OCI-LY1 (cell line): Measurements from ENCODE around the gene TOP1.

Experiments used
- H2AFZ ChIP-seq: fragments of 200-600 bp; sonication (generic), shearing (Covaris generic); 2 replicates; pipeline ENCODE4 v1.6.0; 2014; ENCODE audit warnings: antibody characterized with exemption, mild to moderate bottlenecking, low read length
- H3F3A ChIP-seq: fragments of 200-600 bp; sonication (generic), shearing (Covaris generic); 2 replicates; pipeline ENCODE4 v1.6.0; 2014; ENCODE audit warnings: mild to moderate bottlenecking, antibody characterized with exemption, low read length, moderate library complexity; ENCODE audit not compliant: insufficient read depth
- H3K27ac ChIP-seq: fragments of 200-600 bp; sonication (generic); 2 replicates; pipeline ENCODE4 v1.5.1; 2014; ENCODE audit warnings: low read length, mixed run types, mild to moderate bottlenecking, low read depth; ENCODE audit not compliant: poor library complexity, severe bottlenecking
- H3K27me3 ChIP-seq: fragments of 200-600 bp; sonication (generic); 2 replicates; pipeline ENCODE4 v1.6.0; 2014; ENCODE audit warnings: antibody characterized with exemption, mild to moderate bottlenecking, low read length, moderate library complexity; ENCODE audit not compliant: insufficient read depth
- H3K36me3 ChIP-seq: fragments of 200-600 bp; sonication (generic); 2 replicates; pipeline ENCODE4 v1.6.1; 2014; ENCODE audit warnings: mild to moderate bottlenecking, antibody characterized with exemption, low read length, moderate library complexity, mixed read lengths; ENCODE audit not compliant: insufficient read depth
- H3K4me1 ChIP-seq: fragments of 200-600 bp; sonication (generic); 2 replicates; pipeline ENCODE4 v1.5.1; 2014; ENCODE audit warnings: mild to moderate bottlenecking, low read length, moderate library complexity; ENCODE audit not compliant: insufficient read depth, severe bottlenecking
- H3K4me2 ChIP-seq: fragments of 200-600 bp; sonication (generic), shearing (Covaris generic); 2 replicates; pipeline ENCODE4 v1.6.1; 2014; ENCODE audit warnings: low read length
- H3K4me3 ChIP-seq: fragments of 200-600 bp; sonication (generic); 2 replicates; pipeline ENCODE4 v1.5.1; 2014; ENCODE audit warnings: low read length, low read depth, mild to moderate bottlenecking, mixed read lengths; ENCODE audit not compliant: poor library complexity, severe bottlenecking
- H3K79me2 ChIP-seq: fragments of 200-600 bp; shearing (Covaris generic); 2 replicates; pipeline ENCODE4 v1.6.1; 2016; ENCODE audit warnings: mixed run types, low read length, mixed read lengths; ENCODE audit not compliant: insufficient read depth
- H3K9ac ChIP-seq: fragments of 200-600 bp; sonication (generic), shearing (Covaris generic); 2 replicates; pipeline ENCODE4 v1.6.1; 2014; ENCODE audit warnings: mild to moderate bottlenecking, low read length, mixed read lengths
- H3K9me2 ChIP-seq: fragments of 200-600 bp; sonication (generic), shearing (Covaris generic); 2 replicates; pipeline ENCODE4 v1.6.1; 2014; ENCODE audit warnings: low read depth, mild to moderate bottlenecking, low read length, mixed read lengths
- H3K9me3 ChIP-seq: fragments of 200-600 bp; shearing (Covaris generic); 2 replicates; pipeline ENCODE4 v1.6.1; 2014; ENCODE audit warnings: low read length, mixed read lengths
- H4K20me1 ChIP-seq: fragments of 200-600 bp; sonication (generic), shearing (Covaris generic); 2 replicates; pipeline ENCODE4 v1.6.0; 2016; ENCODE audit warnings: mild to moderate bottlenecking, low read length; ENCODE audit not compliant: insufficient read depth
- EZH2 ChIP-seq: fragments of 200-600 bp; sonication (generic), shearing (Covaris generic); IDR thresholded peaks from 2 replicates; pipeline ENCODE4 v1.8.0; 2017; ENCODE audit warnings: borderline replicate concordance, mixed run types, mild to moderate bottlenecking, antibody characterized with exemption, low read length, moderate library complexity, mixed read lengths
- TF ChIP-seq, protein P1 (sequence below): fragments of 200-600 bp; sonication (generic), shearing (Covaris generic); IDR thresholded peaks from 2 replicates; pipeline ENCODE4 v1.5.1; 2017; ENCODE audit warnings: mild to moderate bottlenecking, antibody characterized with exemption, low read length, moderate library complexity, mixed read lengths

TOP1 gene

DNA sequence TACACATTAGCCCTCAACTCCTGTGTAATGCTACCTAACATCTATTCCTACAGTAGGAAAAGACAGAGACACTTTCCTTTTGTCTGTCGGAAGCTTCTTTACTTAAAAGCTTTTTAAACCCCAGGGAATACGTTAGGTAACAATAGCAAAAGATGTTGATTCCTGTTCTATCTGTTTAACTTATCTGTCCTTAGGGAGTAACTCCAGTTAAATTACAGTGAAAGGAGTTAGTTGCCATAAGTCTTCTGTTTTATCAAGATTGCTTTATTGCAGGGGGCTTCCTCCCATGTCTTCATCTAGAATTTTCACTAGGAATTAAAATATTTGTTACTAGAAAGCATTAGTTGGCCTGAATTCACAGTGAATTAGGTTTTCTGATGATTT, 26.2 kb downstream of the TOP1 start:
- Histone ChIP-seq H3K4me3 (no peak overlapping the region), H3K27me3 (no peaks in the 10 kb centered on the region), H3K9me2 (no peaks in the 10 kb centered on the region), H3F3A (0 out of 2 replicates have a peak, but pooled peaks cover 4% of the 10 kb centered on the region), H3K4me1 (peaks cover 35% of the 10 kb centered on the region), H3K36me3 (peaks cover 76% of the 10 kb centered on the region), H3K27ac (no peak overlapping the region), H3K4me2 (no peak overlapping the region), H2AFZ (no peak overlapping the region), H3K79me2 (peaks cover 98% of the 10 kb centered on the region), H3K9ac (no peak overlapping the region), H3K9me3 (peaks cover 5% of the 10 kb centered on the region; the same call in 1 of the 2 replicates), H4K20me1 (no peaks in the 10 kb centered on the region)
- TF ChIP-seq EZH2 = no peak
- TF ChIP-seq, protein P1, sequence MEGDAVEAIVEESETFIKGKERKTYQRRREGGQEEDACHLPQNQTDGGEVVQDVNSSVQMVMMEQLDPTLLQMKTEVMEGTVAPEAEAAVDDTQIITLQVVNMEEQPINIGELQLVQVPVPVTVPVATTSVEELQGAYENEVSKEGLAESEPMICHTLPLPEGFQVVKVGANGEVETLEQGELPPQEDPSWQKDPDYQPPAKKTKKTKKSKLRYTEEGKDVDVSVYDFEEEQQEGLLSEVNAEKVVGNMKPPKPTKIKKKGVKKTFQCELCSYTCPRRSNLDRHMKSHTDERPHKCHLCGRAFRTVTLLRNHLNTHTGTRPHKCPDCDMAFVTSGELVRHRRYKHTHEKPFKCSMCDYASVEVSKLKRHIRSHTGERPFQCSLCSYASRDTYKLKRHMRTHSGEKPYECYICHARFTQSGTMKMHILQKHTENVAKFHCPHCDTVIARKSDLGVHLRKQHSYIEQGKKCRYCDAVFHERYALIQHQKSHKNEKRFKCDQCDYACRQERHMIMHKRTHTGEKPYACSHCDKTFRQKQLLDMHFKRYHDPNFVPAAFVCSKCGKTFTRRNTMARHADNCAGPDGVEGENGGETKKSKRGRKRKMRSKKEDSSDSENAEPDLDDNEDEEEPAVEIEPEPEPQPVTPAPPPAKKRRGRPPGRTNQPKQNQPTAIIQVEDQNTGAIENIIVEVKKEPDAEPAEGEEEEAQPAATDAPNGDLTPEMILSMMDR = no peak

DNA sequence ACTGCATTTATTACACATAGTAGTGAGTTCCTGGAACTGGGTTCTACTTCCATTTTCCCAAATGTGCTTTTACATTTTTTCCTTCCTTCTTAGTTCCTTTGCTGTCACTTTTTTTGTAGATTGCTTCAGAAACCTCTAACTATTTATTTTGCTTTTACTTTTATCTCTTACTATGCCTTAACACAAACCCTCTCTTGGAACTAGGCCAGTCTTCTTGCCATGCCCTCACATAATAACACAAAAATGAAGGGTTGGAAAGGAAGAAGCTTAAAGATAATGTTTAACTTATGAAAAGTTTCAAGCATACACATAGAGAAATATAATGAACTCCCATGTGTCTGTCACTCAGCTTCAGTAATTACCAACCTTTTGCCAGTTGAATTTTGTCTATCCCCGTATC, 27.1 kb downstream of the TOP1 start:
- TF ChIP-seq, protein P1 = no peak
- TF ChIP-seq EZH2 = no peak
- no peak overlapping the region for H3K4me2 ChIP-seq

DNA sequence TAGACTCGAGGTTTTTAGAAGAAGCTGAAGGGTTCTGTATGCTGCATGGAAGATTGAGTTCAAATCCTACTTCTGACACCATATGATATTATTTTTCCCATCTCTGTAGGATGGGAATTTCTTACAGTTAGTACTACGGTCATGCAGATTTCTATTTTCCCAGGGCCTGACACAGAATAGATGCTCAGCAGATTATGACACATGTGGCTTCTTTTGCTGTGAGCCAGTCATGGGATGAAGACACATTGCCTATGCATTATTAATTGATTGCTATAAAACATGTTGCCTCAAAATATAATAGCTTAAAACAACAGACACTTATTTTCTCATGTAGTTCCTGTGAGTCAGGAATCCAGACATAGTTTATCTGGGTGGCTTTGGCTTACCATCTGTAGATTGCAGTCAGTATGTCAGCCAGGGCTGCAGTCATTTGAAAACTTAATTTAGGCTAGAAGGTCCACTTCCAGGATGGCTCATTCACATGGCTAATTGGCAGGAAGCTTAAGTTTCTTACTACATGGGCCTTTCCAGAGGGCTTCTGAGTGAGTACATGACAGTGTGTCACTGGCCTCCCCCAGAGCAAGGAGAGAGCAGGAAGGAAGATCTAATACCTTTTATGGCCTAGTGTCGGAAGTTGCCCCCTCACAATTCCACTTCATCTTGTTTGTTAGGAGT, 29.5 kb downstream of the TOP1 start:
- H3K36me3 ChIP-seq = peaks cover 92% of the 10 kb centered on the region
- no peak overlapping the region for H2AFZ ChIP-seq
- 0 out of 2 replicates have a peak, but pooled peaks cover 4% of the 10 kb centered on the region for H3F3A ChIP-seq
- H4K20me1 ChIP-seq = no peaks in the 10 kb centered on the region
- H3K27me3 ChIP-seq = no peaks in the 10 kb centered on the region
- TF ChIP-seq EZH2 = no peak
- TF ChIP-seq, protein P1 = no peak
- peaks cover 15% of the 10 kb centered on the region for H3K4me1 ChIP-seq
- no peak overlapping the region for H3K4me3 ChIP-seq
- H3K27ac ChIP-seq = no peak overlapping the region
- no peak overlapping the region for H3K9ac ChIP-seq
- peaks cover 6% of the 10 kb centered on the region; the same call in 1 of the 2 replicates for H3K9me3 ChIP-seq
- H3K9me2 ChIP-seq = no peaks in the 10 kb centered on the region
- peaks cover 98% of the 10 kb centered on the region for H3K79me2 ChIP-seq
- no peak overlapping the region for H3K4me2 ChIP-seq

More for the DNA sequence above, 27.1 kb downstream of the TOP1 start:
- H3K4me3 ChIP-seq = no peak overlapping the region
- H3K27ac ChIP-seq = no peak overlapping the region
- H3F3A ChIP-seq = 0 out of 2 replicates have a peak, but pooled peaks cover 4% of the 10 kb centered on the region
- peaks cover 85% of the 10 kb centered on the region for H3K36me3 ChIP-seq
- H3K79me2 ChIP-seq = peaks cover 98% of the 10 kb centered on the region
- peaks cover 5% of the 10 kb centered on the region; the same call in 1 of the 2 replicates for H3K9me3 ChIP-seq
- no peak overlapping the region for H3K9ac ChIP-seq
- peaks cover 26% of the 10 kb centered on the region for H3K4me1 ChIP-seq
- no peaks in the 10 kb centered on the region for H3K9me2 ChIP-seq
- no peaks in the 10 kb centered on the region for H4K20me1 ChIP-seq
- H2AFZ ChIP-seq = no peak overlapping the region
- no peaks in the 10 kb centered on the region for H3K27me3 ChIP-seq
